Islet precursor cell (in vitro differentiated cells): ENCODE data around the gene VASH1.

Experiments
- DNase-seq: peaks from one replicate; pipeline ENCODE4 v3.0.0-alpha.2; 2018

VASH1 gene

GRCh38 chr14:76786601-76787000 lies 25.3 kb downstream of the VASH1 start:
- DNase-seq: peak; percentile 20

DNA sequence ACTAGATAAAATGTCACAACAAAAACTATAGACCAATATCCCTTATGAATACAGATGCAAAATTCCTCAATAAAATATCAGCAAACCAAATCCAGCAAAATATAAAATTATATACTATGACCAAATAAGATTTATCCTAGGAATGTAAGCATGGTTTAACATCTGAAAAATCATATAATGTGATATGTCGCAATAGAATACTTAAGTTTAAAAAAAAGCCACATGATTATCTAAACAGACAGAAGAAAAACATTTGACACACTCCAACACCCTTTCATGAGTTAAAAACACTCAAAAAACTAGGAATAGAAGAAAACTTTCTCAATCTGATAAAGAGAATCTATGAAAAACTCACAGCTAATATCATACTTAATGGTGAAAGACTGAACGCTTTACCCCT lies 31.2 kb downstream of the VASH1 start:
- no peak for DNase-seq

DNA sequence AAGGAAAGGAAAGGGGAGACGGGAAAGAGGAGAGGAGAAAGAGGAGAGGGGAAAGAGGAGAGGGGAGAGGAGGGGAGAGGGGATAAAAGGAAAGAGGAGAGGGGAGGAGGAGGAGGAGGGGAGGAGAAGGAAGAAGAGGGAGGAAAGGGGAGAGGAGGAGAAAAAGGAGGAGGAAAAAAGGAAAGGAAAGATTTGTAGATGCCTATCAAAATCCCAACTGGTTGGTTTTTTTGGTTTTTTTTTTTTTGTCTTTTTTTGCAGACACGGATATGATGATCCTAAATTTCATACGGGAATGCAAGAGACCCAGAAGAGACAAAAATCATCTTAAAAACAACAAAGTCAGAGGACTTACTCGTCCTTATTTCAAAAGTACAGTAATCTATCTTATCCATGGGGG lies 32.1 kb downstream of the VASH1 start:
- no peak for DNase-seq

- DNase-seq: no peak
Measured at GRCh38 chr14:76793956-76794355, 32.7 kb downstream of the VASH1 start.

DNA sequence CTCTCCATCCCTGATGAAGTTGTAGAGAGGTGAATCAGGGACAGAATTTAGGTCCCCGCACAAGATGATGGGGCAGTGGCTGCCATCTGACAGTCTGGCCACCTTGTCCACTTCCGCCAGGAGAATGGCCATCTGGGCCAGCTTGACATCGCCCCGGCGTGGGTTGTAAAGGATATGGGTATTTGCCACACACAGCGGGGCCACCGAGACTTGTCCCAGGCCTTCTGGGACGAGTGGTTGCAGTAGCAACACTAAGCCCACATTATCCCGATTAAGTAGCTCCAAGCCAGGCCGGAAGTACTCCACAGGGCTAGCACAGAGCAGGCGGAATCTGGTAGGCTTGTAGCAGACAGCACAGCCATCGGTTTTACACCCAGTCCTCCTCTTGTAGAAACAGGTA lies 45.2 kb downstream of the VASH1 start:
- no peak for DNase-seq

- DNase-seq: no peak
Measured at GRCh38 chr14:76808011-76808410, 46.7 kb downstream of the VASH1 start.

GRCh38 chr14:76808990-76809389 lies 47.7 kb downstream of the VASH1 start:
- DNase-seq: no peak

- no peak for DNase-seq
Measured at GRCh38 chr14:76810525-76810924, 49.3 kb downstream of the VASH1 start.

GRCh38 chr14:76810953-76811400 lies 49.7 kb downstream of the VASH1 start:
- no peak for DNase-seq

DNA sequence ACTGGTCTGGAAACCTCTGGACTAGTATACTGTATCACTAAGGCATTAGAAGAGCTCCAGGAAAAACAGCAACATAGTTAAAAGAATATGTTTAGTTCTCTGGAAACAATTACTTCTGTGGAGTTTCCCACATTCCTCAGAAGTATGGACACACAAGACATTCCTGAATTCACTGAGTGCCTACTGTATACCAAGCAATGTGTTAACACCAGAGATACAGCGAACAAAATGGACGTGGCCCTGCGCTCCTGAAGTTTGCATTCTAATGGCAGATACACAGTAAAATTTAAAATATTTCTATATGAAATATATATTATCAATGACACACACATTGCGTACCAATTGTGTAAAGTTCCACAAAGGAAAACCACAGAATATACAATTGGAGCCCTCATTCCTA lies 50.3 kb downstream of the VASH1 start:
- DNase-seq: no peak

GRCh38 chr14:76812093-76812421 lies 50.8 kb downstream of the VASH1 start:
- DNase-seq: no peak

DNA sequence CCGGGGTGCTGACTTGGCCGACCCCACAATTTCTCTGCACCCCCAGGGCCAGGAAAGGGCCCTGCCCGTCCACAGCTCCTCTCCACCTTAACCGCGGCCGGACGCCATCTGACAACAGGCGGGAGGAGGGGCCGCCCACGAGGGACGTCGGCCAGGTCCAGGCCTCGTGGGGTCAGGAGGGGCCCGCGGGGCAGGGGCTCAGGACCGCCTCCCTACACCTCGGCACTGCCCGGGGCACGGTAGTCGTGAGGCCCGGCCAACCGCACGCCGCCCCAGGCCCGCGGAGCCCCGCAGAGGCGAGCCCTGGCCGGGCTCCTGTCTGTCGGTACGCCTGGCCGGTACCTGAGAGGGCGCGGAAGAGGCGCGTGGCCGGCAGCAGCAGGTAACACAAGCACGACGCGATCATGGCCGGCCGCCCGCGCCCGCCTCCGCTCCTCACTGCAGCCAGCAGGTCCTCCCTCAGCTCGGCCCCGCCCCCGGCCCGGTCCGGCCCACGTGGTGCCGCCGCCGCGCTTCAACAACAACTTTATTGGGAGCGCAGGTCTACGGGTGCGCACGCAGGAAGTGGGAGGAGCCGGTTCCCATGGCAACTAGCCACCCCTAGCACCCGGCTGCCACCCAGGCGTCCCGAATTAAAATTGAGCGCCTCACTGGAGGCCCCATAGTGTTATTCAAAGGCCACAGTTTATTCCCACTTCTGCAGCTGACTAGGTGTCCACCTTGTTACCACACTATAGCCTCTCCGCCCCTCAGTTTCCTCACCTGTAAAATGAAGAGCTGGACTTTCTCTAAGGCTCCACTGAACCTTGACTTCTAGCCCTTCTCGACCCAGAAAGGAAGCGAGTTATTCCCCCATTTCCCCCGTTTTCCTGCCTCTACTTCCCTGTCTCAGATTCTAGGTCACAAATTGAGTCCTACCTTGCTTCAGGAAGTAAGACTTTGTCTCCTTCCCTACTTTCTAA lies 51.4 kb downstream of the VASH1 start, which contains the start of gene ANGEL1:
TSS of gene ANGEL1 (minus strand) at position 461 of the 962 bp plus-strand sequence. CDS start at position 406, 55 bp downstream.
- DNase-seq: peak; percentile 96

DNA sequence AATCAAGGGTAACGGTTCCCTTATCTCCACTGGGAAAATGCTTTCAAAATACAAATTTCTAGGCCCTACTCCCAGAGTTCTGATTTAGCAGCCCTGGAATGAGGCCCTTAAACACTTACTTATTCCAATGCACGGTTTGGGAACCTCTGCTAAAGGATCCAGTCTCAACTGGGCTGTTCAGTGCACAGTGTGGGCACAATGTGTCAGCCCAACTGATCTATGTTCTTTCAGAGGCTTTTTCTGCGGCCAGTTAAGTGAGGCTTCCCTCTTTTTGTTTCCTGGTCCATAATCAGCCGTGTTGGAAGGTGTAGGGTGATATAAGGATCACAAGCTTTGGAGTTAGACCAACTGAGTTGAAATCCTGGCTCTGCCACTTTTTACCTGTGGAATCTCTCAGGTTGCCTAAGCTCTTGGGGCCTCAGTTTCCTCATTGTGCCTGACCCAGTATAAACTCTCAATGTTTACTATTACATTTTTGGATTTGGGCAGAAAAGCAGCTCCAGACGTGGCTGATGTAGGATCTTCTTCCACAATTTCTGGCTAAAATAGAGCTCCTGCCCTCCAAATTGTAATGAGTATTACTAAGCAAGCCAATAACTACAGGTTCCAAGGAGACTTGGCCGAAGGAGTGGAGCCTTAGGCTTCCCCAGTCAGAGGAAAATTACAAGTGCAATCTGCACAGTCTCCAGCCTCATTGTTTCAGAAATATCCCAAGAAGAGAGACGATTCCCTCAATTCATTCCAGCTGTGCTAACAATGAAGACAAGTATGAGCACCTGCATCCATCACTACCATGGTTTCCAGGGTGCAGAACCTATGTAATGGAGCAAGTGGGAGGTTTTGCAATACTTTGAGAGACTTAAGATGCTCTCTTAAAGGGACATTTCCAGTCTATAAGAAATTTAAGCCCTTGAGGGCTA lies 53.7 kb downstream of the VASH1 start:
- DNase-seq: no peak

GRCh38 chr14:76820700-76821099 lies 59.4 kb downstream of the VASH1 start:
- no peak for DNase-seq

GRCh38 chr14:76826122-76826521 lies 64.9 kb downstream of the VASH1 start, which contains the start of gene LRRC74A:
TSS of gene LRRC74A (plus strand) at chr14:76826408. CDS start at chr14:76826698, 290 bp downstream.
- no peak for DNase-seq

DNA sequence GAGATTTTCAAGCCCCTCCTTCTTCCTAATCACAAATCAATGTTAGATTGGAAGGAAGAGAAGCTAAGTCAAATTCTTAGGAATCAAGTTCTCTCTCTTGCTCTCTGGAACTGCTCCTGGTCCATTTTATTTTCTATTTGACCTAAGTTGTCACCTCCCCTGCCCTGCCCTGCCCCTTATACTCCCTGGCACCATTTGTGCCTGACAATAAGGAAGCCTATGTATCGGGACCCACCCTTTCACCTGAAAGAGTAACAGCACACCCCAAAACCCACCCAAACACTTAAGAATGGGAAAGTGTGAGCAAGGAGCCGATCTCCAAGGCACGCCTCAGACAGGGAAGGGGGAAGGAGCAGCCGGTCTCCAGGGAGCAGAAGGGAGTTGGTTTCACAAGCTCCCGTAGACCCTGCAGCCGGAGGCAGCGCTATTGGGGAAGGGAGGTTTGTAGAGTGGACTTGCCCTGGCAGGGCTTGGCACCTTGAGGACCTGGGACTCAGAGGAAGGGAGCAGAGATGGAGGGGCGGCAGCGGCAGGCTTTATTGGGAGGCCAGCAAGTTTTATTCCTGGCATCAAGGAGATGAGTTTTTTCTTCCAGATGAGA lies 66.5 kb downstream of the VASH1 start:
- DNase-seq: no peak

- no peak for DNase-seq
Measured at GRCh38 chr14:76828339-76829012, 67.2 kb downstream of the VASH1 start.

DNA sequence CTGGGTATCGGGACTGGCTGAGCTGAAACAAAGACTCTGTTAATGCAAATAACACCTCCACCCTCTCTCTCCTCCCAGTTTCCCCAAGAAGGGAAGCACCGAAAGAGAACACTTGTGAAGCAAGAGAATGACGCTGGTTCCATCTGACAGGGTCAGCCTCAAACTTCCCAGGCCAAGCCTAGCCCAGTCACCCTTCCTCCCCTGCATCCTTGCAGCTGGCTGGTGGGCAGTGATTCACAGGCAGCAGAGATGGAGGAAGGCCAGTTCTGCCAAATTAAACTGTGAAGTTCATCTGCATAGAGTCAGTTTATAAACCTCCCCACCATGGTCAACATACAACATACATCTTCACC lies 67.7 kb downstream of the VASH1 start:
- no peak for DNase-seq

DNA sequence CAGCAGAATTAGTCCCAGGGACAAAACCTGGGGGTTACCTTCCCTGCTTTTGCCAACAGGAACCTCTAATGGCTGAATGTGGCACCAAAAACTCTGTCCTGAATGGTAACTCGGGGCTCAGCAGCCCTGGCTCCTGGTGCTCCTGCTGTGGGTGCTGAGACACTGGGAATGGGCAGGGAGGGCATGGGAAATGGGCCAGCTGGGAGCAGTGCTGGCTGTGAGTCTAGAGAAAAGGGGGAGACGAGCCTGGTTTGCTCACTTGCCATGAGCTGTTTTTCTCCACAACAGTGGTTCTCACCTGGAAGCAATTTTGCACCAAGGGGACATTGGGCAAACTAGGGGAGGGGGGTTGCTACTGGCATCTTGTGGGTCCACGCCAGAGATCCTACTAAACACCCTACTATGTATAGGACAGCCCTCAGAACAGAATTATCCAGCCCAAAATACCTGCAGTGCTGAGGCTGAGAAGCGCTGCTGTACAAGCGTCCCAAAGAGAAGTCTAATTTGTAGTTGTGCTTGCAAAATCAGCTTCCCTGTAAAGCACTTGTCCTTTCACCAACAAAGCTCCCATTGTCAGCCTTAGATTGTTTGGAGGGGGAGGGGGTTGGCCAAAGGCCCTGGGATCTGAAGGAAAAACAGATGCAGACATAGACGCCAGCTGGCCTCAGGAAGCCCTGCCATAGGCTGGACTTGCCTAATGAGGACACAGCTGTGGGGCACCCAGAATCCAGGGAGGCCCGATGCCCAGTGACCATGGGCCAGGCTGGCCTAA lies 68.6 kb downstream of the VASH1 start:
- peak; percentile 83 for DNase-seq

DNA sequence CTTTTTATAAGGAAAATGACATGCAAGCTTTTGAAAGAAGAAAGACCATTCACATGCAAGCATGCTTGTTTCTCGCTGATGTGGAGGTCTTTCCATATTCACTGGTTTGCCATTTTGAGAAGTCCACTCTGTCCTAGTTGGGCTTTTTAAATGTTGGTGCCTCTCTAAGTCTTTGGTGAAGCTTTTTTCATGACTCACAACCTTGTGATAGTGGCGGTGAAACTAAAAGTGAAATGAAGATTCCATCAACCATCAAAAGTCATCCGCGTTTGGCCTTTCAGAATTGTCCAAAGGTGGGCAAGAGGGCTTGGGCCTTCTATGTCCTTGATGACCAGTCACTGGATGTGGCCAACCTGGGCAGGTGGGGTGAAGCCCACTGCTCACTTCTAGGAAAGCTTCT lies 69.3 kb downstream of the VASH1 start:
- no peak for DNase-seq

GRCh38 chr14:76832503-76832988 lies 71.3 kb downstream of the VASH1 start:
- DNase-seq: no peak
